Uterus (tissue), 4 donors: ENCODE measurements around the gene TMEM233. TPM values are rescaled to one million over a fixed set of nuclear protein-coding genes. Genes with fewer than 3 reads are reported as not detected.

Experiments used
- DNase-seq, 2 donors: peaks; one replicate each; pipeline ENCODE4 v3.0.0-alpha.2; 2019 to 2020
- H3K27ac ChIP-seq, 2 donors: fragments of 200-600 bp; sonication (generic); 1 replicate in 1 of 2; 2 replicates in 1 of 2; pipeline ENCODE4 v1.5.1; 2016 to 2018
- H3K27me3 ChIP-seq, 2 donors: fragments of 200-600 bp; sonication (generic); one replicate each; pipeline ENCODE4 v1.5.1; 2018 to 2019; ENCODE audit warnings: control low read depth in 1 of 2
- H3K36me3 ChIP-seq, 2 donors: fragments of 200-600 bp; sonication (generic); one replicate each; pipeline ENCODE4 v1.5.1; 2019; ENCODE audit warnings: control low read depth in 1 of 2
- H3K4me1 ChIP-seq, 2 donors: fragments of 200-600 bp; sonication (generic); one replicate each; pipeline ENCODE4 v1.5.1; 2018 to 2019; ENCODE audit warnings: control low read depth in 1 of 2
- H3K4me3 ChIP-seq, 2 donors: fragments of 200-600 bp; sonication (generic); 1 replicate in 1 of 2; 2 replicates in 1 of 2; pipeline ENCODE4 v1.5.1; 2018 to 2019; ENCODE audit warnings: mild to moderate bottlenecking in 1 of 2
- H3K9me3 ChIP-seq, 2 donors: fragments of 200-600 bp; sonication (generic); one replicate each; pipeline ENCODE4 v1.5.1; 2019; ENCODE audit warnings: control low read depth in 1 of 2
- POLR2A ChIP-seq, 2 donors: fragments of 450-650 bp; IDR thresholded peaks; one replicate each; pipeline ENCODE4 v1.6.1; 2016; ENCODE audit warnings: antibody characterized with exemption in 2 of 2, mild to moderate bottlenecking in 1 of 2, moderate library complexity in 1 of 2
- intact Hi-C: fragments of 100-400 bp; cut with DNase I; formaldehyde crosslinking; loops from one replicate; pipeline ENCODE4 v1.15.1; 2023; ENCODE audit warnings: low total_unique reads
- total RNA-seq, 4 donors: library from RNA; depleted of rRNA in 3 of 4; stranded (reverse); fragments of >200 nt in 3 of 4; gene quantifications; one replicate each; pipeline versions ENCODE4 v1.1.0 to v1.2.4, GENCODE V29; 2014 to 2023
- TF ChIP-seq, protein P1 (sequence below), 4 experiments: fragments of 200-600 bp in 2 of 4; fragments of 450-650 bp in 2 of 4; sonication (generic) in 2 of 4; IDR thresholded peaks; one replicate each; pipeline ENCODE4 v1.5.1; 2016 to 2019; ENCODE audit warnings: antibody characterized with exemption in 4 of 4, mild to moderate bottlenecking in 2 of 4, moderate library complexity in 1 of 4
- donor health status: DM: yes; HTN: yes; CAD: no.

The TMEM233 gene
- total RNA-seq, 4 donors from 2014 or later: 0.21 TPM; not detected in 2

DNA sequence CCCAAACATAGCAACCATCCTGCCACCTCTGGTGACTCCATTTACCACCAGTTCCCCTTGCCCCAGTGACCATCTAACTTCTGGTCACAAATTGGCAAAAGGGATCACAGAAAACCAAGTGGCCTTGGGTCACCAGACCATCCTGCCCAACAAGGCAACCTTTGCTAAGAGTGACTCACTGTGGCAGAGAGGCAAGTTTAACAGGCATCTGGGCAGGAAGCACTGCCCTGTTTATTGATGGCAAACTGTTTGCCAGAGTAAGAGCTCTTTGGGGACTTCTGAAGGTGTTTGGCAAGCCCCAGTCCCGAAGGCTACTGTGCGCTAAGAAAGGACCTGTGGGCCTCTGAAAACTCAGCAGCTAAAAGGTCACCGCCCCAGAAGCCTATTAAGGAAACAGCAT, 28.2 kb upstream of the TMEM233 start:
- Histone ChIP-seq H3K27ac (no peak overlapping the region), H3K27me3 (no peaks in the 10 kb centered on the region), H3K4me3 (no peak overlapping the region), H3K4me1 (no peaks in the 10 kb centered on the region), H3K9me3 (no peaks in the 10 kb centered on the region), H3K36me3 (no peaks in the 10 kb centered on the region)
- no peak for DNase-seq
- intact Hi-C loops: no loop called here
- no peak for TF ChIP-seq POLR2A (IDR thresholded peaks at IDR 0.05)
- TF ChIP-seq, protein P1, sequence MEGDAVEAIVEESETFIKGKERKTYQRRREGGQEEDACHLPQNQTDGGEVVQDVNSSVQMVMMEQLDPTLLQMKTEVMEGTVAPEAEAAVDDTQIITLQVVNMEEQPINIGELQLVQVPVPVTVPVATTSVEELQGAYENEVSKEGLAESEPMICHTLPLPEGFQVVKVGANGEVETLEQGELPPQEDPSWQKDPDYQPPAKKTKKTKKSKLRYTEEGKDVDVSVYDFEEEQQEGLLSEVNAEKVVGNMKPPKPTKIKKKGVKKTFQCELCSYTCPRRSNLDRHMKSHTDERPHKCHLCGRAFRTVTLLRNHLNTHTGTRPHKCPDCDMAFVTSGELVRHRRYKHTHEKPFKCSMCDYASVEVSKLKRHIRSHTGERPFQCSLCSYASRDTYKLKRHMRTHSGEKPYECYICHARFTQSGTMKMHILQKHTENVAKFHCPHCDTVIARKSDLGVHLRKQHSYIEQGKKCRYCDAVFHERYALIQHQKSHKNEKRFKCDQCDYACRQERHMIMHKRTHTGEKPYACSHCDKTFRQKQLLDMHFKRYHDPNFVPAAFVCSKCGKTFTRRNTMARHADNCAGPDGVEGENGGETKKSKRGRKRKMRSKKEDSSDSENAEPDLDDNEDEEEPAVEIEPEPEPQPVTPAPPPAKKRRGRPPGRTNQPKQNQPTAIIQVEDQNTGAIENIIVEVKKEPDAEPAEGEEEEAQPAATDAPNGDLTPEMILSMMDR (IDR thresholded peaks at IDR 0.05): no peak

DNA sequence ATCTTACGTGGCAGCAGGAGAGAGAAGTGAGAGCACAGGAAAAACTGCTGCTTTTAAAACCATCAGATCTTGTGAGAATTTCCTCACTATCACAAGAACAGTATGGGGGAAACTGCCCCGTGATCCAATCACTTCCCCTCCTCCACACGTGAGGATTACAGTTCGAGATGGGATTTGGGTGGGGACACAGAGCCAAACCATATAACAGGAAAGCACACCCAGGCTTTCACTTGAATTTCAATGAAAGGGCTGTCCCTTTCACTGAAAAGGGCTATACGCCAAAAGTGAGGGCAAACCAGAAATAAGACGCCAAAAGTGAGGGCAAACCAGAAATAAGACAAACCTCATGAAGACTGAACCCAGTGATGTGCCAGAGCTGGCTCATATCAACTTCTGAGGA, 22.8 kb upstream of the TMEM233 start:
- TF ChIP-seq POLR2A (IDR thresholded peaks at IDR 0.05): no peak
- TF ChIP-seq, protein P1 (IDR thresholded peaks at IDR 0.05): no peak
- intact Hi-C loops: no loop called here
- no peak for DNase-seq
- Histone ChIP-seq H3K9me3 (no peaks in the 10 kb centered on the region), H3K36me3 (no peaks in the 10 kb centered on the region), H3K4me3 (no peak overlapping the region), H3K4me1 (no peaks in the 10 kb centered on the region), H3K27me3 (no peaks in the 10 kb centered on the region), H3K27ac (no peak overlapping the region)

DNA sequence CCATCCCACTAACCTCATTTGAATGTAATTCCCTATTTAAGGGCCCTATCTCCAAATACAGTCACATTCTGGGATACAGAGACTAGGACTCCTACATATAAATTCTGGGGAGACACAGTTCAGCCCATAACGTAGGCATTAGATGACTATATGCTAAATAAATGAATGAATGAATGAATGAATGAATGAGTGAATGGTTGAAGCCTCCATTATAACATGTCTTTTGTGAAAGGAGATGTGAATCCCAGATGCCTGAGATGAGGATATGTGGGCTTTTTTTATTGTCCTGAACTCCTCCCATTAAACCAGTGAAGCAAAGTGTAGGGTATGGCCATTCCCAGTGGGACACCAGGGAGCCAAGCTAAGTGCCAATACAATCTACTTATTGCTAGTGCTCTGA, 20.5 kb upstream of the TMEM233 start:
- no peaks in the 10 kb centered on the region for H3K4me1 ChIP-seq
- H3K27me3 ChIP-seq: no peaks in the 10 kb centered on the region
- TF ChIP-seq POLR2A (IDR thresholded peaks at IDR 0.05): no peak
- no peak overlapping the region for H3K4me3 ChIP-seq
- H3K36me3 ChIP-seq: no peaks in the 10 kb centered on the region
- no peak for DNase-seq
- intact Hi-C loops: no loop called here
- no peaks in the 10 kb centered on the region for H3K9me3 ChIP-seq
- H3K27ac ChIP-seq: no peak overlapping the region

DNA sequence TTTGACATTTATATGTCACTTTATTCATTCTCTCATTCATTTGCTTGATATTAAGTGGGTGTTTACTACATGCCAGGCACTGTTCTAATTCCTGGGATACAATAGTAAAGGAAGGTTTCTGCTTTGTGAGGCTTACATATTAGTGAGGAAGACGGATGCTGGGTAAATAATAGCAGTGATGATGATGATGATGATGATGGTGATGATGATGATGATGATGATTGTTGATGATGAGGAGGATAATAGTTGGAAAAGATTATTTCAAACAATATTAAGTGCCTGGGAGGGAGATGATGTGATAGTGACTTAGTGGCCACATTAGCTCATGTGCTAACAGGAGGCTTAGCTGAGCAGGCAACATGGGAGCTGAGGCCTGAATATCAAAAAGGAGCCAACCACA, 19.3 kb upstream of the TMEM233 start:
- Histone ChIP-seq H3K4me3 (no peak overlapping the region), H3K4me1 (no peaks in the 10 kb centered on the region), H3K27ac (no peak overlapping the region), H3K36me3 (no peaks in the 10 kb centered on the region), H3K27me3 (no peaks in the 10 kb centered on the region), H3K9me3 (no peaks in the 10 kb centered on the region)
- DNase-seq: no peak
- TF ChIP-seq, protein P1 (IDR thresholded peaks at IDR 0.05): no peak
- TF ChIP-seq POLR2A (IDR thresholded peaks at IDR 0.05): no peak
- intact Hi-C loops: no loop called here

DNA sequence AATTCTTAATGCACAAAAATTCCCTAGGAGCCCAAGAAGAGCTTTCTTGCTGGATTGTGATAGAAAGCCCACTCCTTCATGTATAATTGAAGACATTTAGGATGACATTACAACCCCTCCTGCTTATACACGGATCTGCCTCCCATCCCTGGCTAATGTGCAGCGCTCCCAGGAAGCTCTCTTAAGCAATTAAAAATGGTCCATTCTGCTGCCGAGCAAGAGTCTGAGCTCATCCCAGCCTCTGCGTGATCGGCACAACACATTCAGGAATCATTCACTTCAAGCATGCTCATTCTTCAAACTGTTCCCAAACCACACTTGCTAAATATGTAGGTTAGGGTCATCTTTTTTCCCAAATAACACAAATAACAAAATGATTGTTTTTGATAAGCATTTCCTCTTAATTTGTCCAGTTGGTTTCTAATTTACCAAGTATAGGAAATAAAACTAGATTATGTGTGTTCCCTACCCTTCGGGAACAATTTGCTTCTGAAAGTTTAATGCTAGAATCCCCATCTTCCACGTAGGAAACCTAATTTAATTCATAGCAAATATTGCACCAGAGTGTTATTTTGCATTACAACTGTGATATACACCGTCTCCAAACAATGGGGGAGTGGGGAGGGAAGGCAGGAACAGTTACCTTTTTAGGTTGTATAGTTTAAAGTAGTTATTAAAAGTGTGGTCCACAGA, 17.3 kb upstream of the TMEM233 start:
- H3K27ac ChIP-seq: no peak overlapping the region
- no peaks in the 10 kb centered on the region for H3K4me1 ChIP-seq
- intact Hi-C loops: no loop called here
- H3K27me3 ChIP-seq: no peaks in the 10 kb centered on the region
- TF ChIP-seq, protein P1 (IDR thresholded peaks at IDR 0.05): no peak
- TF ChIP-seq POLR2A (IDR thresholded peaks at IDR 0.05): no peak
- DNase-seq: no peak
- H3K36me3 ChIP-seq: no peaks in the 10 kb centered on the region
- no peaks in the 10 kb centered on the region for H3K9me3 ChIP-seq
- no peak overlapping the region for H3K4me3 ChIP-seq

DNA sequence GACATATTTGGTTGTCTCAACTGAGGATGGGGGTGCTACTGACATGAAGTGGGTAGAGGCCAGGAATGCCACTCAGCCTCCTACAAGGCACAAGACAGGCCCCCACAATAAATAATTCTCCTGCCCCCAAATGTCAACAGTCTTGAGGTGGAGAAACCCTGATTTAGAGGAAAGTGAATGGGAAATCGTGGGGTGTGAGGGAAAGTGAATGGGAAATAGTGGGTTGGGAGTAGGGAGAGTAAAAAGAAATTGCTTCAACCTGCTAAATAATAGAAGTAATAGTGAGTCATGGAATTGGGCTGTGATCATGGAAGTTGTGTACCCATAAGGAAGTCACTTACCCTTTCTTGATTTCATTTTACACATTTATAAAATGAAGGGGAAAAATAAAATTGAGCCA, 16.7 kb upstream of the TMEM233 start:
- no peak overlapping the region for H3K4me3 ChIP-seq
- no peak overlapping the region for H3K27ac ChIP-seq
- no peaks in the 10 kb centered on the region for H3K9me3 ChIP-seq
- no peaks in the 10 kb centered on the region for H3K36me3 ChIP-seq
- TF ChIP-seq POLR2A (IDR thresholded peaks at IDR 0.05): no peak
- TF ChIP-seq, protein P1 (IDR thresholded peaks at IDR 0.05): no peak
- intact Hi-C loops: no loop called here
- no peaks in the 10 kb centered on the region for H3K4me1 ChIP-seq
- no peaks in the 10 kb centered on the region for H3K27me3 ChIP-seq
- no peak for DNase-seq
